IMR-90 (cell line): ENCODE data around the gene RAB11FIP3.

Experiments
- BHLHE40 ChIP-seq: fragments of 150-350 bp; IDR thresholded peaks from 2 replicates; pipeline ENCODE4 v1.6.1; 2016; ENCODE audit warnings: mild to moderate bottlenecking, low read depth, low read length
- CEBPB ChIP-seq: IDR thresholded peaks from 2 replicates; pipeline ENCODE4 v1.6.1; 2012; ENCODE audit warnings: low read depth, low read length, improper control_type of control experiment
- CTCF ChIP-seq: conservative IDR thresholded peaks from 2 replicates; pipeline ENCODE4 v1.5.1; 2012; ENCODE audit warnings: mild to moderate bottlenecking, low read depth, low read length, improper control_type of control experiment
- FOS ChIP-seq: fragments of 150-350 bp; IDR thresholded peaks from 2 replicates; pipeline ENCODE4 v1.6.1; 2016; ENCODE audit warnings: low read depth, low read length
- MAZ ChIP-seq: IDR thresholded peaks from 2 replicates; pipeline ENCODE4 v1.6.1; 2012; ENCODE audit warnings: low read depth, mild to moderate bottlenecking, low read length, improper control_type of control experiment, moderate library complexity, borderline replicate concordance
- MXI1 ChIP-seq: IDR thresholded peaks from 2 replicates; pipeline ENCODE4 v1.6.1; 2012; ENCODE audit warnings: low read depth, mild to moderate bottlenecking, low read length, moderate library complexity, borderline replicate concordance
- POLR2A ChIP-seq: IDR thresholded peaks from 2 replicates; pipeline ENCODE4 v1.6.1; 2012; ENCODE audit warnings: mild to moderate bottlenecking, low read depth, low read length
- RAD21 ChIP-seq: IDR thresholded peaks from 2 replicates; pipeline ENCODE4 v1.6.1; 2012; ENCODE audit warnings: low read length, improper control_type of control experiment
- RCOR1 ChIP-seq: IDR thresholded peaks from 2 replicates; pipeline ENCODE4 v1.6.1; 2012; ENCODE audit warnings: mild to moderate bottlenecking, low read length, improper control_type of control experiment; ENCODE audit not compliant: insufficient replicate concordance
- RFX5 ChIP-seq: IDR thresholded peaks from 2 replicates; pipeline ENCODE4 v1.8.0; 2012; ENCODE audit warnings: low read depth, mild to moderate bottlenecking, low read length, moderate library complexity
- USF2 ChIP-seq: fragments of 150-350 bp; IDR thresholded peaks from 2 replicates; pipeline ENCODE4 v1.6.1; 2017; ENCODE audit warnings: mild to moderate bottlenecking, antibody characterized with exemption, low read length, low read depth

- TF ChIP-seq POLR2A, result no peak
- no peak for TF ChIP-seq CTCF
- TF ChIP-seq RCOR1, result no peak
- no peak for TF ChIP-seq RAD21
- no peak for TF ChIP-seq FOS
- TF ChIP-seq BHLHE40, result no peak
- TF ChIP-seq RFX5, result no peak
- no peak for TF ChIP-seq MXI1
- TF ChIP-seq CEBPB, result no peak
- no peak for TF ChIP-seq MAZ
- no peak for TF ChIP-seq USF2
These were observed 44.2 kb upstream of the RAB11FIP3 start for GRCh38 chr16:381012-381788.
